Measurements from ENCODE around the gene PAF1. TPM values are rescaled to one million over a fixed set of nuclear protein-coding genes. Genes with fewer than 3 reads are reported as not detected.

PAF1 gene
- total RNA-seq, 1 experiment from 2014 or later, result 901 TPM

- H3K27ac ChIP-seq (ENCODE audit: low read length), result peak overlapping the region; percentile 86
- intact Hi-C loops (cut with micrococcal nuclease; ENCODE audit: unreplicated experiment) (no loop called here), in situ Hi-C loops (cut with HindIII; ENCODE audit: low pct_unique_long_range_greater_than_20kb, low sequenced_read_pairs) (loop anchor here (5.0 to 10.0 kb wide), 8 partner anchors 37 to 902 kb away; partner anchors contain the start of gene LEUTX)
- peak overlapping the region; percentile 39 to 51 for H3K4me3 ChIP-seq (ENCODE audit: low read depth in 2 of 2, low read length in 2 of 2)
- ChIA-PET CTCF (interaction anchor here (0.5 to 2.2 kb wide), 15 partner anchors 8 to 142 kb away, joined by 3 to 26 read pairs (median 5); partner anchors contain the start of genes EID2B, PLEKHG2, RPS16 and SAMD4B), POLR2A (interaction anchor here (0.6 to 6.4 kb wide), 32 partner anchors 8 to 894 kb away, joined by 3 to 145 read pairs (median 9); partner anchors contain the start of genes DYRK1B, PLEKHG2, PSMC4 and RPS16)
- TF ChIP-seq REST (IDR thresholded peaks at IDR 0.05; ENCODE audit: insufficient read depth in 1 of 2, low read depth in 2 of 2, low read length in 1 of 2) (no peak), CTCF (IDR thresholded peaks at IDR 0.05) (no peak), POLR2AphosphoS5 (IDR thresholded peaks at IDR 0.05; ENCODE audit: low read depth, low read length) (no peak), SIN3A (IDR thresholded peaks at IDR 0.05; ENCODE audit: borderline replicate concordance, insufficient read depth, low read depth, low read length) (no peak), TCF7L2 (IDR thresholded peaks at IDR 0.05; ENCODE audit: low read depth, low read length) (no peak)
- BruUV-seq (replicated peaks), result no TSS peak
- H3K9me3 ChIP-seq (ENCODE audit: control insufficient read depth, insufficient read depth, low read depth, low read length), result no peaks in the 10 kb centered on the region
- H3K36me3 ChIP-seq (ENCODE audit: control insufficient read depth, insufficient read depth, low read length), result peaks cover 59% of the 10 kb centered on the region
- no peak; the same call in 1 of the 2 replicates for ATAC-seq
- DNase-seq (ENCODE audit: low read depth, low spot score), result no peak
- H3K27me3 ChIP-seq (ENCODE audit: control insufficient read depth, insufficient read depth, low read length), result no peaks in the 10 kb centered on the region
- peaks cover 28% of the 10 kb centered on the region for H3K4me1 ChIP-seq (ENCODE audit: control insufficient read depth, insufficient read depth, low read length)
Observed at GRCh38 chr19:39390451-39390750, 505 bp downstream of the PAF1 start.

- H3K27me3 ChIP-seq (ENCODE audit: control insufficient read depth, insufficient read depth, low read length), result no peaks in the 10 kb centered on the region
- in situ Hi-C loops (cut with HindIII; ENCODE audit: low pct_unique_long_range_greater_than_20kb, low sequenced_read_pairs) (loop anchor here (5.0 to 10.0 kb wide), 8 partner anchors 37 to 902 kb away; partner anchors contain the start of gene LEUTX), intact Hi-C loops (cut with micrococcal nuclease; ENCODE audit: unreplicated experiment) (no loop called here)
- TF ChIP-seq TCF7L2 (IDR thresholded peaks at IDR 0.05; ENCODE audit: low read depth, low read length) (no peak), SIN3A (IDR thresholded peaks at IDR 0.05; ENCODE audit: borderline replicate concordance, insufficient read depth, low read depth, low read length) (no peak), CTCF (IDR thresholded peaks at IDR 0.05) (no peak), POLR2AphosphoS5 (IDR thresholded peaks at IDR 0.05; ENCODE audit: low read depth, low read length) (no peak), REST (IDR thresholded peaks at IDR 0.05; ENCODE audit: insufficient read depth in 1 of 2, low read depth in 2 of 2, low read length in 1 of 2) (no peak)
- ATAC-seq (no peak), DNase-seq (ENCODE audit: low read depth, low spot score) (no peak)
- H3K36me3 ChIP-seq (ENCODE audit: control insufficient read depth, insufficient read depth, low read length), result peaks cover 59% of the 10 kb centered on the region
- ChIA-PET POLR2A (interaction anchor here (0.5 to 6.4 kb wide), 19 partner anchors 8 to 444 kb away, joined by 3 to 145 read pairs (median 11); partner anchors contain the start of genes DYRK1B, PLEKHG2, RPS16 and SAMD4B), CTCF (interaction anchor here (0.5 to 2.0 kb wide), 7 partner anchors 8 to 143 kb away, joined by 3 to 14 read pairs (median 4); partner anchors contain the start of genes EID2B and SAMD4B)
- peaks cover 34% of the 10 kb centered on the region for H3K4me1 ChIP-seq (ENCODE audit: control insufficient read depth, insufficient read depth, low read length)
- H3K27ac ChIP-seq (ENCODE audit: low read length), result peak overlapping the region; percentile 86
- peak overlapping the region; percentile 39 to 51 for H3K4me3 ChIP-seq (ENCODE audit: low read depth in 2 of 2, low read length in 2 of 2)
- H3K9me3 ChIP-seq (ENCODE audit: control insufficient read depth, insufficient read depth, low read depth, low read length), result no peaks in the 10 kb centered on the region
- no TSS peak for BruUV-seq (replicated peaks)
Observed at GRCh38 chr19:39389631-39390414, 1.1 kb downstream of the PAF1 start.
